Tibial nerve (tissue), 4 donors: ENCODE data around the gene ANO6. TPM values are rescaled to one million over a fixed set of nuclear protein-coding genes. Genes with fewer than 3 reads are reported as not detected.

Experiments
- DNase-seq, 2 donors: peaks; one replicate each; pipeline ENCODE4 v3.0.0-alpha.2; 2019; ENCODE audit warnings: low spot score in 2 of 2
- H3K27ac ChIP-seq, 4 donors: fragments of 200-600 bp; sonication (generic) in 3 of 4; one replicate each; pipeline ENCODE4 v1.5.1; 2017 to 2019; ENCODE audit warnings: mild to moderate bottlenecking in 1 of 4
- H3K27me3 ChIP-seq, 2 donors: fragments of 200-600 bp; sonication (generic) in 1 of 2; one replicate each; pipeline versions ENCODE4 v1.5.1 to v1.6.0; 2017 to 2019
- H3K36me3 ChIP-seq, 3 donors: fragments of 200-600 bp; sonication (generic); one replicate each; pipeline ENCODE4 v1.5.1; 2018 to 2019
- H3K4me1 ChIP-seq, 4 donors: fragments of 200-600 bp; sonication (generic) in 3 of 4; one replicate each; pipeline ENCODE4 v1.5.1; 2017 to 2019
- H3K4me3 ChIP-seq, 4 donors: fragments of 200-600 bp; sonication (generic) in 3 of 4; one replicate each; pipeline ENCODE4 v1.5.1; 2017 to 2019; ENCODE audit warnings: mild to moderate bottlenecking in 1 of 4, moderate library complexity in 1 of 4
- H3K9me3 ChIP-seq, 4 donors: fragments of 200-600 bp; sonication (generic) in 3 of 4; one replicate each; pipeline ENCODE4 v1.5.1; 2017 to 2019
- EP300 ChIP-seq, 2 donors: sonication (generic); formaldehyde crosslinking; IDR thresholded peaks; one replicate each; pipeline ENCODE4 v1.6.1; 2017; ENCODE audit warnings: antibody characterized with exemption in 2 of 2, mild to moderate bottlenecking in 1 of 2
- POLR2A ChIP-seq, 2 donors: fragments of 450-650 bp; IDR thresholded peaks; one replicate each; pipeline ENCODE4 v1.6.1; 2017; ENCODE audit warnings: antibody characterized with exemption in 2 of 2, mild to moderate bottlenecking in 2 of 2, moderate library complexity in 2 of 2
- WGBS, 2 donors: methylation state at CpG; one replicate each; pipeline ENCODE4 v1.1.5; 2018; 5-methylcytosine and 5-hydroxymethylcytosine counted together
- total RNA-seq, 4 donors: library from RNA; depleted of rRNA; stranded (reverse); fragments of >200 nt; gene quantifications; one replicate each; pipeline ENCODE4 v1.1.0, GENCODE V29; 2016
- TF ChIP-seq, protein P1 (sequence below), 5 experiments: fragments of 200-600 bp in 3 of 5; fragments of 450-650 bp in 2 of 5; sonication (generic) in 3 of 5; IDR thresholded peaks; one replicate each; pipeline ENCODE4 v1.5.1; 2016 to 2019; ENCODE audit warnings: antibody characterized with exemption in 5 of 5, mild to moderate bottlenecking in 3 of 5, moderate library complexity in 2 of 5

ANO6 gene
- total RNA-seq, 4 donors from 2014 or later: 44.1 to 52.2 (median 45.3) TPM

GRCh38 chr12:45292486-45293195 is 76.7 kb downstream of the ANO6 start:
- Histone ChIP-seq H3K9me3 (no peaks in the 10 kb centered on the region), H3K27ac (peak overlapping the region in 2 of 4 donors; percentile 28 to 51), H3K4me1 (peaks cover 0 to 6% (median 0%) of the 10 kb centered on the region in 4 donors), H3K36me3 (no peaks in the 10 kb centered on the region), H3K4me3 (no peak overlapping the region), H3K27me3 (no peaks in the 10 kb centered on the region)
- no peak for DNase-seq
- 72 to 76% methylated on average over 4 of the region's 4 CpGs for WGBS, 2 donors
- TF ChIP-seq EP300 (IDR thresholded peaks at IDR 0.05) (no peak), POLR2A (IDR thresholded peaks at IDR 0.05) (no peak)
- TF ChIP-seq, protein P1, sequence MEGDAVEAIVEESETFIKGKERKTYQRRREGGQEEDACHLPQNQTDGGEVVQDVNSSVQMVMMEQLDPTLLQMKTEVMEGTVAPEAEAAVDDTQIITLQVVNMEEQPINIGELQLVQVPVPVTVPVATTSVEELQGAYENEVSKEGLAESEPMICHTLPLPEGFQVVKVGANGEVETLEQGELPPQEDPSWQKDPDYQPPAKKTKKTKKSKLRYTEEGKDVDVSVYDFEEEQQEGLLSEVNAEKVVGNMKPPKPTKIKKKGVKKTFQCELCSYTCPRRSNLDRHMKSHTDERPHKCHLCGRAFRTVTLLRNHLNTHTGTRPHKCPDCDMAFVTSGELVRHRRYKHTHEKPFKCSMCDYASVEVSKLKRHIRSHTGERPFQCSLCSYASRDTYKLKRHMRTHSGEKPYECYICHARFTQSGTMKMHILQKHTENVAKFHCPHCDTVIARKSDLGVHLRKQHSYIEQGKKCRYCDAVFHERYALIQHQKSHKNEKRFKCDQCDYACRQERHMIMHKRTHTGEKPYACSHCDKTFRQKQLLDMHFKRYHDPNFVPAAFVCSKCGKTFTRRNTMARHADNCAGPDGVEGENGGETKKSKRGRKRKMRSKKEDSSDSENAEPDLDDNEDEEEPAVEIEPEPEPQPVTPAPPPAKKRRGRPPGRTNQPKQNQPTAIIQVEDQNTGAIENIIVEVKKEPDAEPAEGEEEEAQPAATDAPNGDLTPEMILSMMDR (IDR thresholded peaks at IDR 0.05): no peak

GRCh38 chr12:45294906-45295305 is 79.0 kb downstream of the ANO6 start:
- Histone ChIP-seq H3K4me3 (no peak overlapping the region), H3K27me3 (no peaks in the 10 kb centered on the region), H3K9me3 (no peaks in the 10 kb centered on the region), H3K27ac (no peak overlapping the region), H3K36me3 (no peaks in the 10 kb centered on the region), H3K4me1 (peaks cover 0 to 24% (median 3%) of the 10 kb centered on the region in 4 donors)
- 94% methylated on average over 5 of the region's 5 CpGs for WGBS, 2 donors
- TF ChIP-seq, protein P1 (IDR thresholded peaks at IDR 0.05): no peak
- no peak for TF ChIP-seq POLR2A (IDR thresholded peaks at IDR 0.05)
- no peak for TF ChIP-seq EP300 (IDR thresholded peaks at IDR 0.05)
- no peak for DNase-seq

GRCh38 chr12:45296046-45296586 is 80.2 kb downstream of the ANO6 start:
- H3K4me1 ChIP-seq: peaks cover 0 to 32% (median 3%) of the 10 kb centered on the region in 4 donors
- no peak for DNase-seq
- TF ChIP-seq, protein P1 (IDR thresholded peaks at IDR 0.05): no peak
- TF ChIP-seq POLR2A (IDR thresholded peaks at IDR 0.05): no peak
- TF ChIP-seq EP300 (IDR thresholded peaks at IDR 0.05): no peak
- H3K4me3 ChIP-seq: no peak overlapping the region
- 81 to 84% methylated on average over 7 of the region's 7 CpGs for WGBS, 2 donors
- H3K27me3 ChIP-seq: no peaks in the 10 kb centered on the region
- H3K9me3 ChIP-seq: no peaks in the 10 kb centered on the region
- H3K27ac ChIP-seq: no peak overlapping the region
- H3K36me3 ChIP-seq: no peaks in the 10 kb centered on the region

GRCh38 chr12:45298047-45298446 is 82.2 kb downstream of the ANO6 start:
- DNase-seq: no peak
- Histone ChIP-seq H3K27ac (no peak overlapping the region), H3K4me1 (peaks cover 0 to 33% (median 3%) of the 10 kb centered on the region in 4 donors), H3K36me3 (no peaks in the 10 kb centered on the region), H3K27me3 (no peaks in the 10 kb centered on the region), H3K4me3 (no peak overlapping the region), H3K9me3 (no peaks in the 10 kb centered on the region)
- TF ChIP-seq, protein P1 (IDR thresholded peaks at IDR 0.05): no peak
- no peak for TF ChIP-seq POLR2A (IDR thresholded peaks at IDR 0.05)
- TF ChIP-seq EP300 (IDR thresholded peaks at IDR 0.05): no peak
- whole genome bisulfite sequencing, 2 donors: 85 to 89% methylated on average over 4 of the region's 4 CpGs
